Tibial nerve (tissue), 4 donors: Measurements from ENCODE around the gene EVPL. TPM values are rescaled to one million over a fixed set of nuclear protein-coding genes. Genes with fewer than 3 reads are reported as not detected.

ENCODE experiments used
- DNase-seq, 2 donors: peaks; one replicate each; pipeline ENCODE4 v3.0.0-alpha.2; 2019; ENCODE audit warnings: low spot score in 2 of 2
- H3K27ac ChIP-seq, 4 donors: fragments of 200-600 bp; sonication (generic) in 3 of 4; one replicate each; pipeline ENCODE4 v1.5.1; 2017 to 2019; ENCODE audit warnings: mild to moderate bottlenecking in 1 of 4
- H3K27me3 ChIP-seq, 2 donors: fragments of 200-600 bp; sonication (generic) in 1 of 2; one replicate each; pipeline versions ENCODE4 v1.5.1 to v1.6.0; 2017 to 2019
- H3K36me3 ChIP-seq, 3 donors: fragments of 200-600 bp; sonication (generic); one replicate each; pipeline ENCODE4 v1.5.1; 2018 to 2019
- H3K4me1 ChIP-seq, 4 donors: fragments of 200-600 bp; sonication (generic) in 3 of 4; one replicate each; pipeline ENCODE4 v1.5.1; 2017 to 2019
- H3K4me3 ChIP-seq, 4 donors: fragments of 200-600 bp; sonication (generic) in 3 of 4; one replicate each; pipeline ENCODE4 v1.5.1; 2017 to 2019; ENCODE audit warnings: mild to moderate bottlenecking in 1 of 4, moderate library complexity in 1 of 4
- H3K9me3 ChIP-seq, 4 donors: fragments of 200-600 bp; sonication (generic) in 3 of 4; one replicate each; pipeline ENCODE4 v1.5.1; 2017 to 2019
- EP300 ChIP-seq, 2 donors: sonication (generic); formaldehyde crosslinking; IDR thresholded peaks; one replicate each; pipeline ENCODE4 v1.6.1; 2017; ENCODE audit warnings: antibody characterized with exemption in 2 of 2, mild to moderate bottlenecking in 1 of 2
- POLR2A ChIP-seq, 2 donors: fragments of 450-650 bp; IDR thresholded peaks; one replicate each; pipeline ENCODE4 v1.6.1; 2017; ENCODE audit warnings: antibody characterized with exemption in 2 of 2, mild to moderate bottlenecking in 2 of 2, moderate library complexity in 2 of 2
- WGBS, 2 donors: methylation state at CpG; one replicate each; pipeline ENCODE4 v1.1.5; 2018; 5-methylcytosine and 5-hydroxymethylcytosine counted together
- total RNA-seq, 4 donors: library from RNA; depleted of rRNA; stranded (reverse); fragments of >200 nt; gene quantifications; one replicate each; pipeline ENCODE4 v1.1.0, GENCODE V29; 2016
- TF ChIP-seq, protein P1 (sequence below), 5 experiments: fragments of 200-600 bp in 3 of 5; fragments of 450-650 bp in 2 of 5; sonication (generic) in 3 of 5; IDR thresholded peaks; one replicate each; pipeline ENCODE4 v1.5.1; 2016 to 2019; ENCODE audit warnings: antibody characterized with exemption in 5 of 5, mild to moderate bottlenecking in 3 of 5, moderate library complexity in 2 of 5

EVPL gene
- total RNA-seq, 4 donors from 2014 or later: 0.98 to 3.0 (median 2.1) TPM; not detected in 1

GRCh38 chr17:76036497-76037261, 9.6 kb upstream of the EVPL start:
- H3K27me3 ChIP-seq: no peaks in the 10 kb centered on the region
- H3K9me3 ChIP-seq: no peaks in the 10 kb centered on the region
- TF ChIP-seq, protein P1, sequence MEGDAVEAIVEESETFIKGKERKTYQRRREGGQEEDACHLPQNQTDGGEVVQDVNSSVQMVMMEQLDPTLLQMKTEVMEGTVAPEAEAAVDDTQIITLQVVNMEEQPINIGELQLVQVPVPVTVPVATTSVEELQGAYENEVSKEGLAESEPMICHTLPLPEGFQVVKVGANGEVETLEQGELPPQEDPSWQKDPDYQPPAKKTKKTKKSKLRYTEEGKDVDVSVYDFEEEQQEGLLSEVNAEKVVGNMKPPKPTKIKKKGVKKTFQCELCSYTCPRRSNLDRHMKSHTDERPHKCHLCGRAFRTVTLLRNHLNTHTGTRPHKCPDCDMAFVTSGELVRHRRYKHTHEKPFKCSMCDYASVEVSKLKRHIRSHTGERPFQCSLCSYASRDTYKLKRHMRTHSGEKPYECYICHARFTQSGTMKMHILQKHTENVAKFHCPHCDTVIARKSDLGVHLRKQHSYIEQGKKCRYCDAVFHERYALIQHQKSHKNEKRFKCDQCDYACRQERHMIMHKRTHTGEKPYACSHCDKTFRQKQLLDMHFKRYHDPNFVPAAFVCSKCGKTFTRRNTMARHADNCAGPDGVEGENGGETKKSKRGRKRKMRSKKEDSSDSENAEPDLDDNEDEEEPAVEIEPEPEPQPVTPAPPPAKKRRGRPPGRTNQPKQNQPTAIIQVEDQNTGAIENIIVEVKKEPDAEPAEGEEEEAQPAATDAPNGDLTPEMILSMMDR (IDR thresholded peaks at IDR 0.05): no peak
- TF ChIP-seq POLR2A (IDR thresholded peaks at IDR 0.05): no peak
- TF ChIP-seq EP300 (IDR thresholded peaks at IDR 0.05): no peak
- H3K4me1 ChIP-seq: peaks cover 0 to 5% (median 0%) of the 10 kb centered on the region in 4 donors
- H3K4me3 ChIP-seq: no peak overlapping the region
- 41 to 49% methylated on average over 21 to 22 of the region's 22 CpGs for WGBS, 2 donors
- no peak overlapping the region for H3K27ac ChIP-seq
- peaks cover 0 to 37% (median 23%) of the 10 kb centered on the region in 3 donors for H3K36me3 ChIP-seq
- DNase-seq: no peak

DNA sequence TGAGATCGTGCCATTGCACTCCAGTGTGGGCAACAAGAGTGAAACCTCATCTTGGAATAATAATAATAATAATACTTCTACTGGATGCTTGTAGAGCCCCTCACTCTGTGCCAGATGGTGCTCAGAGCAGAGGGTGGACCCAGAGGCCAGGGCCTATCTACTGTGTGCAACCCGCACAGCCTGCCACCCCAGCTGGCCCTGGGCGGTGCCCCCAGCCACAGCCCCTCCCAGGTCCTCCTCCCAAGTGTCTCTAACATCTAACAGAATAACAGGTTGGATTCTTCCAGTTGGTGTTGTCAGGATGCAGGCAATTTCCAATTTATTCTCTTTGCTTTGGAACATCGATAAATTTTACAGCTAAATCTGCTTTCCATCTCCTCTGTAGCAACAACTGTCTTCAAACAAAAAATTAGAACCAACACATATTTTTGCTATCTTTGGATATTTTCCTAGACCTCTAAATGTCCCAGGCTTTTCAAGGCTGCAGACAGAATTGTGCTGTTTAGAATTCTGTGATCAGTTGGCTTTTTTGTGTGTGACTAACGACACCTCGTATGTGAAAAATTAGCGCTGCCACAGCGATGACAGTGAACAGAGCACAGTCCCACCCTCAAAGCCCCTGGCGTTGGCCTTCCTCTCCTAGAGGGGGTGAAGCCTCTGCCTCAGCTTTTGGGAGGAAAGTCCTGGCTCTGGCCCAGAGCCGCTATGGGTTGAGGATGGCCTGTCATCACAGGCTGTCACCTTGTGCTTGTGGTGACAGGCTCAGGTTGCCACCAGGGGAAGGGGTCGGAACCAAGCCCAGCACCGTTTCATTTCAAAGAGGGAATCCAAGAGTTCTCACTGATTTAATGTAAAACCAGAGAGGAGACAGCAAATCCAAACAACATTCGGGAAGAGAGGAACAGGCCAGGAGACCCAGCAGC, 7.6 kb upstream of the EVPL start:
- peaks cover 0 to 7% (median 0%) of the 10 kb centered on the region in 4 donors for H3K4me1 ChIP-seq
- peaks cover 0 to 17% (median 6%) of the 10 kb centered on the region in 3 donors for H3K36me3 ChIP-seq
- no peaks in the 10 kb centered on the region for H3K27me3 ChIP-seq
- WGBS, 2 donors: 73 to 75% methylated on average over 13 of the region's 13 CpGs
- no peak overlapping the region for H3K4me3 ChIP-seq
- DNase-seq: no peak
- no peak overlapping the region for H3K27ac ChIP-seq
- H3K9me3 ChIP-seq: no peaks in the 10 kb centered on the region
- TF ChIP-seq EP300 (IDR thresholded peaks at IDR 0.05): no peak
- TF ChIP-seq, protein P1 (IDR thresholded peaks at IDR 0.05): no peak
- no peak for TF ChIP-seq POLR2A (IDR thresholded peaks at IDR 0.05)

GRCh38 chr17:76033139-76033538, 6.0 kb upstream of the EVPL start:
- Histone ChIP-seq H3K4me3 (no peak overlapping the region), H3K9me3 (no peaks in the 10 kb centered on the region), H3K4me1 (peaks cover 0 to 7% (median 0%) of the 10 kb centered on the region in 4 donors), H3K36me3 (peaks cover 0 to 2% (median 0%) of the 10 kb centered on the region in 3 donors), H3K27me3 (peaks cover 0 to 3% of the 10 kb centered on the region in 2 donors), H3K27ac (no peak overlapping the region)
- TF ChIP-seq, protein P1 (IDR thresholded peaks at IDR 0.05): no peak
- TF ChIP-seq EP300 (IDR thresholded peaks at IDR 0.05): no peak
- no peak for TF ChIP-seq POLR2A (IDR thresholded peaks at IDR 0.05)
- 96% methylated on average over 6 of the region's 6 CpGs for WGBS, 2 donors
- no peak for DNase-seq

- DNase-seq: no peak
- Histone ChIP-seq H3K4me1 (peaks cover 0 to 7% (median 0%) of the 10 kb centered on the region in 4 donors), H3K4me3 (no peak overlapping the region), H3K27me3 (peaks cover 0 to 3% of the 10 kb centered on the region in 2 donors), H3K27ac (no peak overlapping the region), H3K9me3 (no peaks in the 10 kb centered on the region), H3K36me3 (no peaks in the 10 kb centered on the region)
- no peak for TF ChIP-seq POLR2A (IDR thresholded peaks at IDR 0.05)
- no peak for TF ChIP-seq EP300 (IDR thresholded peaks at IDR 0.05)
- TF ChIP-seq, protein P1 (IDR thresholded peaks at IDR 0.05): no peak
- WGBS, 2 donors: 80 to 88% methylated on average over 5 of the region's 5 CpGs
Observed at GRCh38 chr17:76032780-76033108, 5.6 kb upstream of the EVPL start.
